Lung (tissue), 12 donors: ENCODE measurements around the gene OVOL3. TPM values are rescaled to one million over a fixed set of nuclear protein-coding genes. Genes with fewer than 3 reads are reported as not detected.
A peak's percentile ranks its signal among the peaks of the same experiment; 100 is the strongest.

Experiments
- ATAC-seq: fragments of 200-7000 bp; cut with Tn5 transposase; one replicate; pipeline ENCODE4 v1.9.1; 2020; ENCODE audit warnings: moderate number of reproducible peaks; ENCODE audit not compliant: insufficient read depth, low FRiP score
- DNase-seq, 3 donors: peaks; one replicate each; pipeline ENCODE4 v3.0.0-alpha.2; 2013 to 2017
- H3K27ac ChIP-seq, 2 donors: one replicate each; pipeline ENCODE4 v1.5.1; 2013; ENCODE audit warnings: mild to moderate bottlenecking in 2 of 2, moderate library complexity in 2 of 2, control low read depth in 1 of 2, inconsistent platforms in 1 of 2, low read depth in 1 of 2, low read length in 1 of 2
- H3K27me3 ChIP-seq, 3 donors: one replicate each; pipeline ENCODE4 v1.5.1; 2013; ENCODE audit warnings: low read length in 2 of 3; ENCODE audit not compliant: control insufficient read depth in 3 of 3, insufficient read depth in 3 of 3
- H3K36me3 ChIP-seq, 4 donors: one replicate each; pipeline ENCODE4 v1.5.1; 2013; ENCODE audit warnings: low read length in 4 of 4, mild to moderate bottlenecking in 1 of 4, moderate library complexity in 1 of 4; ENCODE audit not compliant: control insufficient read depth in 4 of 4, insufficient read depth in 4 of 4
- H3K4me1 ChIP-seq, 5 donors: one replicate each; pipeline ENCODE4 v1.5.1; 2013; ENCODE audit warnings: low read length in 5 of 5, mild to moderate bottlenecking in 2 of 5, moderate library complexity in 1 of 5; ENCODE audit not compliant: control insufficient read depth in 5 of 5, insufficient read depth in 5 of 5
- H3K4me3 ChIP-seq: one replicate; pipeline ENCODE4 v1.5.1; 2013; ENCODE audit warnings: mild to moderate bottlenecking, control low read depth, moderate library complexity
- H3K9ac ChIP-seq, 2 donors: one replicate each; pipeline ENCODE4 v1.5.1; 2013; ENCODE audit warnings: low read length in 2 of 2, control low read depth in 1 of 2; ENCODE audit not compliant: insufficient read depth in 1 of 2
- H3K9me3 ChIP-seq, 4 donors: one replicate each; pipeline ENCODE4 v1.5.1; 2013; ENCODE audit warnings: low read length in 3 of 4, mild to moderate bottlenecking in 1 of 4, moderate library complexity in 1 of 4; ENCODE audit not compliant: control insufficient read depth in 4 of 4, insufficient read depth in 3 of 4
- WGBS, 2 donors: extraction: QIAGEN DNeasy Blood & Tissue Kit; methylation state at CpG; one replicate each; pipeline ENCODE4 v1.1.7; 2013; 5-methylcytosine and 5-hydroxymethylcytosine counted together
- polyA plus RNA-seq, 2 donors: library from polyadenylated mRNA; stranded (reverse); fragments of 200-250 nt; gene quantifications; one replicate each; pipeline ENCODE4 v1.2.1, GENCODE V29; 2013
- total RNA-seq, 2 donors: library from RNA; depleted of rRNA in 1 of 2; stranded (reverse); fragments of >200 nt in 1 of 2; gene quantifications; one replicate each; pipeline ENCODE4 v1.2.1, GENCODE V29; 2014 to 2021
- TF ChIP-seq, protein P1 (sequence below): IDR thresholded peaks from 2 replicates; pipeline ENCODE4 v1.5.1; 2012; ENCODE audit warnings: mild to moderate bottlenecking; ENCODE audit errors: control extremely low read depth, extremely low read depth
- donor health status: control.
- donor health status: control.
- donor health status: Bipolar disorder and iron deficiency.
- donor health status: healthy.
- donor health status: DM: yes; HTN: yes; CAD: no.

The OVOL3 gene
- total and polyA plus RNA-seq, 4 donors, result not detected

DNA sequence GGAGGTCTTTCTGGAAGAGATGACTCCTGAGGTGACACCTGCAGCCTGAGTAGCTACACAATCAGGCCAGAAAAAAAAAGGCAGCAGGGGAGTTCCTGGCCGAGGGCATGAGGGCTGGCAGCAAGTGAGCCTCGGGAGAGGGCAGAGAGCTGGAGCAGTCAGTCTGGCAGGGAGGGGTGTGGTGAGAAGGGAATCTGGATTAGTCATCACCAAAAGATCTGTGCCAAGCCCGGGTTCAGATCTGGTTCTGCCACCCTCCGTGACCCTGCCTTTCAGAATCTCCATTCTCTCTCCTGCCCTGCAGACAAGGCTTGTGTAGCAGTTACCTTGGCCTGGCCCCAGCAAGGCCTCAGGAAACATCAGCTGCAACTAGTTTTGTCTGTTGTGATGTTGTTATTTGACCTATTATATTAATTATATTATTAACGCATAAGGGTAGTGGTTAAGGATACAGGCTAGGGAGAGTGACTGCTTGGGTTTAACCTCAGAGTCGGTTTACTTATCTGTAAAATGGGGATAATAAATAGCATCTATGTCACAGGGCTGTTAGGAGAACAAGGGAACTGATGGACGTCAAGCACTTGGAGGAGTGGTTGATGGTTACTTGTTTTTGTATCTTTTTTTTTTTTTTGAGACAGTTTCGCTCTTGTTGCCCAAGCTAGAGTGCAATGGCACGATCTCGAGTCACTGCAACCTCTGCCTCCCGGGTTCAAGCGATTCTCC is 26.2 kb downstream of the OVOL3 start:
- peak in 1 of 3 donors; percentile 22 for DNase-seq
- H3K4me3 ChIP-seq, result no peak overlapping the region
- ATAC-seq, result no peak
- H3K27ac ChIP-seq, result peak overlapping the region; percentile 48 to 69
- H3K36me3 ChIP-seq, result peaks cover 0 to 3% (median under 1%) of the 10 kb centered on the region in 4 donors
- no peaks in the 10 kb centered on the region for H3K27me3 ChIP-seq
- TF ChIP-seq, protein P1, sequence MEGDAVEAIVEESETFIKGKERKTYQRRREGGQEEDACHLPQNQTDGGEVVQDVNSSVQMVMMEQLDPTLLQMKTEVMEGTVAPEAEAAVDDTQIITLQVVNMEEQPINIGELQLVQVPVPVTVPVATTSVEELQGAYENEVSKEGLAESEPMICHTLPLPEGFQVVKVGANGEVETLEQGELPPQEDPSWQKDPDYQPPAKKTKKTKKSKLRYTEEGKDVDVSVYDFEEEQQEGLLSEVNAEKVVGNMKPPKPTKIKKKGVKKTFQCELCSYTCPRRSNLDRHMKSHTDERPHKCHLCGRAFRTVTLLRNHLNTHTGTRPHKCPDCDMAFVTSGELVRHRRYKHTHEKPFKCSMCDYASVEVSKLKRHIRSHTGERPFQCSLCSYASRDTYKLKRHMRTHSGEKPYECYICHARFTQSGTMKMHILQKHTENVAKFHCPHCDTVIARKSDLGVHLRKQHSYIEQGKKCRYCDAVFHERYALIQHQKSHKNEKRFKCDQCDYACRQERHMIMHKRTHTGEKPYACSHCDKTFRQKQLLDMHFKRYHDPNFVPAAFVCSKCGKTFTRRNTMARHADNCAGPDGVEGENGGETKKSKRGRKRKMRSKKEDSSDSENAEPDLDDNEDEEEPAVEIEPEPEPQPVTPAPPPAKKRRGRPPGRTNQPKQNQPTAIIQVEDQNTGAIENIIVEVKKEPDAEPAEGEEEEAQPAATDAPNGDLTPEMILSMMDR, result no peak
- no peak overlapping the region for H3K9ac ChIP-seq
- peaks cover 0 to 7% (median 4%) of the 10 kb centered on the region in 5 donors for H3K4me1 ChIP-seq
- H3K9me3 ChIP-seq, result no peaks in the 10 kb centered on the region
- 60 to 80% methylated on average over 12 of the region's 12 CpGs for WGBS, 2 donors

DNA sequence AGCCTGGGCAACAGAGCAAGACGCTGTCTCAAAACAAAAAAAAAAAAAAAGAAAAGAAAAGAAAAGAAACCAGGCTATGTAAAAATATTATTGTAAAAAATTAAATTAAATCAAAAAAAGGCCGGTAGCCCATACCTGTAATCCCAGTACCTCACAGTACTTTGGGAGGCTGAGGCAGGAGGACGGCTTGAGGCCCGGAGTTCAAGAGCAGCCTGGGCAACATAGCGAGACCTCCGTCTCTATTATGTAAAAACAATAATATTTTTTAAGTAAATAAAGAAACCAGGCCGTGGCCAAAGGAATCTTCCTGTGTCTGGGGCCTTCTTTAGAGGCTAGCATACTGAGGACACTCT is 28.2 kb downstream of the OVOL3 start:
- WGBS, 2 donors, result 41 to 50% methylated on average over 7 of the region's 7 CpGs
- Histone ChIP-seq H3K4me1 (peaks cover 0 to 7% (median 4%) of the 10 kb centered on the region in 5 donors), H3K9ac (peak overlapping the region; percentile 96 to 97), H3K4me3 (peak overlapping the region; percentile 39), H3K9me3 (no peaks in the 10 kb centered on the region), H3K27ac (peak overlapping the region; percentile 90 to 97), H3K27me3 (no peaks in the 10 kb centered on the region), H3K36me3 (peaks cover 8 to 15% (median 11%) of the 10 kb centered on the region in 4 donors)
- no peak for ATAC-seq
- TF ChIP-seq, protein P1, result no peak
- DNase-seq, result no peak

- peak within 1 kb of the TSS; percentile 88 for H3K4me3 ChIP-seq
- ATAC-seq (peak; percentile 88), DNase-seq (peak; percentile 98 to 99 (median 98))
- H3K4me1 ChIP-seq, result peaks cover 0 to 7% (median 4%) of the 10 kb centered on the region in 5 donors
- H3K9me3 ChIP-seq, result no peaks in the 10 kb centered on the region
- H3K27me3 ChIP-seq, result no peaks in the 10 kb centered on the region
- peak within 1 kb of the TSS; percentile 96 to 97 for H3K9ac ChIP-seq
- H3K36me3 ChIP-seq, result peaks cover 8 to 19% (median 16%) of the 10 kb centered on the region in 4 donors
- TF ChIP-seq, protein P1, result no peak
- 0% methylated on average over 65 to 75 of the region's 75 CpGs for WGBS, 2 donors
- peak within 1 kb of the TSS; percentile 98 to 99 for H3K27ac ChIP-seq
Measured at GRCh38 chr19:36139473-36140303, 28.7 kb downstream of the OVOL3 start, which contains the start of gene CAPNS1. TSS of gene CAPNS1 (plus strand) at chr19:36140066. CDS start at chr19:36141012, 946 bp downstream.
